HEK293 (cell line): Measurements from ENCODE around the gene TRO.

Experiments used
- CTCF ChIA-PET: fragments of 350-600 bp; formaldehyde crosslinking; extraction: SDS; loops from one replicate; lab custom pipeline; 2021; ENCODE audit warnings: antibody characterized with exemption; lab: Yijun Ruan, JAX
- POLR2A ChIA-PET: fragments of 300-600 bp; formaldehyde crosslinking; extraction: SDS; loops from one replicate; lab custom pipeline; 2020; ENCODE audit warnings: antibody characterized with exemption, inconsistent platforms; lab: Yijun Ruan, JAX
- H3K27ac ChIP-seq: fragments of 200-500 bp; sonication (Bioruptor generic); 2 replicates; pipeline ENCODE4 v1.5.1; 2014; ENCODE audit warnings: low read depth, low read length, control low read depth, inconsistent platforms; ENCODE audit errors: extremely low read depth
- H3K36me3 ChIP-seq, 2 experiments: fragments of 200-500 bp in 1 of 2; sonication (Bioruptor generic) in 1 of 2; 1 replicate in 1 of 2; 2 replicates in 1 of 2; pipeline ENCODE4 v1.5.1; 2014 to 2017; ENCODE audit warnings: inconsistent platforms in 2 of 2, low read length in 2 of 2; ENCODE audit not compliant: control insufficient read depth in 2 of 2, insufficient read depth in 1 of 2
- H3K4me1 ChIP-seq: fragments of 200-500 bp; sonication (Bioruptor generic); 2 replicates; pipeline ENCODE4 v1.5.1; 2014; ENCODE audit warnings: mild to moderate bottlenecking, low read length, inconsistent platforms; ENCODE audit not compliant: control insufficient read depth, insufficient read depth
- H3K4me3 ChIP-seq: 2 replicates; pipeline ENCODE4 v1.5.1; 2011; ENCODE audit warnings: low read depth, mild to moderate bottlenecking, control low read depth, low read length, moderate library complexity
- H3K9me3 ChIP-seq: fragments of 200-500 bp; sonication (Bioruptor generic); 2 replicates; pipeline ENCODE4 v1.5.1; 2014; ENCODE audit warnings: low read depth, low read length, inconsistent platforms; ENCODE audit not compliant: control insufficient read depth, insufficient read depth
- BCL6B ChIP-seq: fragments of 450-650 bp; formaldehyde crosslinking; IDR thresholded peaks from 2 replicates; pipeline ENCODE4 v1.5.1; 2017; ENCODE audit warnings: missing biosample characterization, missing genetic modification characterization
- CTCF ChIP-seq: fragments of 450-650 bp; formaldehyde crosslinking; IDR thresholded peaks from 2 replicates; pipeline ENCODE4 v1.5.1; 2016; ENCODE audit warnings: missing biosample characterization, missing genetic modification characterization
- EGR2 ChIP-seq: fragments of 450-650 bp; formaldehyde crosslinking; IDR thresholded peaks from 2 replicates; pipeline ENCODE4 v1.5.1; 2016; ENCODE audit warnings: low read depth, missing biosample characterization, missing genetic modification characterization
- FEZF1 ChIP-seq: fragments of 450-650 bp; formaldehyde crosslinking; IDR thresholded peaks from 2 replicates; pipeline ENCODE4 v1.5.1; 2016; ENCODE audit warnings: missing biosample characterization, missing genetic modification characterization
- OVOL3 ChIP-seq: fragments of 450-650 bp; formaldehyde crosslinking; IDR thresholded peaks from 2 replicates; pipeline ENCODE4 v1.5.1; 2016; ENCODE audit warnings: missing biosample characterization, missing genetic modification characterization
- YY1 ChIP-seq: fragments of 450-650 bp; formaldehyde crosslinking; IDR thresholded peaks from 2 replicates; pipeline ENCODE4 v1.5.1; 2018; ENCODE audit warnings: missing biosample characterization, missing genetic modification characterization
- YY2 ChIP-seq: fragments of 450-650 bp; formaldehyde crosslinking; IDR thresholded peaks from 2 replicates; pipeline ENCODE4 v1.5.1; 2016; ENCODE audit warnings: missing biosample characterization, missing genetic modification characterization
- ZBTB26 ChIP-seq: fragments of 450-650 bp; formaldehyde crosslinking; optimal IDR thresholded peaks from 2 replicates; pipeline ENCODE3; 2016; ENCODE audit warnings: missing biosample characterization, mild to moderate bottlenecking, missing genetic modification characterization
- ZFP69B ChIP-seq: fragments of 450-650 bp; formaldehyde crosslinking; IDR thresholded peaks from 2 replicates; pipeline ENCODE4 v1.5.1; 2016; ENCODE audit warnings: missing biosample characterization, missing genetic modification characterization
- ZNF146 ChIP-seq: fragments of 450-650 bp; formaldehyde crosslinking; IDR thresholded peaks from 2 replicates; pipeline ENCODE4 v1.5.1; 2016; ENCODE audit warnings: missing biosample characterization, missing genetic modification characterization
- ZNF18 ChIP-seq: fragments of 450-650 bp; formaldehyde crosslinking; IDR thresholded peaks from 2 replicates; pipeline ENCODE4 v1.5.1; 2016; ENCODE audit warnings: missing biosample characterization, missing genetic modification characterization
- ZNF266 ChIP-seq: fragments of 450-650 bp; formaldehyde crosslinking; IDR thresholded peaks from 2 replicates; pipeline ENCODE4 v1.5.1; 2016; ENCODE audit warnings: missing biosample characterization, missing genetic modification characterization, low read depth
- ZNF341 ChIP-seq: fragments of 450-650 bp; formaldehyde crosslinking; IDR thresholded peaks from 2 replicates; pipeline ENCODE4; 2016; ENCODE audit warnings: low read depth, missing biosample characterization, missing genetic modification characterization
- ZNF366 ChIP-seq: fragments of 450-650 bp; formaldehyde crosslinking; conservative IDR thresholded peaks from 2 replicates; pipeline ENCODE4 v1.5.1; 2016; ENCODE audit warnings: missing biosample characterization, missing genetic modification characterization
- ZNF37A ChIP-seq: fragments of 450-650 bp; IDR thresholded peaks from 2 replicates; pipeline ENCODE4 v1.5.1; 2018; ENCODE audit warnings: missing biosample characterization, missing genetic modification characterization
- ZNF416 ChIP-seq: fragments of 450-650 bp; formaldehyde crosslinking; IDR thresholded peaks from 2 replicates; pipeline ENCODE4 v1.5.1; 2016; ENCODE audit warnings: missing biosample characterization, missing genetic modification characterization
- ZNF423 ChIP-seq: fragments of 450-650 bp; formaldehyde crosslinking; IDR thresholded peaks from 2 replicates; pipeline ENCODE4 v1.5.1; 2016; ENCODE audit warnings: missing biosample characterization, missing genetic modification characterization
- ZNF426 ChIP-seq: fragments of 450-650 bp; formaldehyde crosslinking; IDR thresholded peaks from 2 replicates; pipeline ENCODE4 v1.5.1; 2017; ENCODE audit warnings: missing biosample characterization, missing genetic modification characterization, mild to moderate bottlenecking, inconsistent platforms, moderate library complexity
- ZNF473 ChIP-seq: fragments of 450-650 bp; formaldehyde crosslinking; IDR thresholded peaks from 2 replicates; pipeline ENCODE4 v1.5.1; 2017; ENCODE audit warnings: missing biosample characterization, missing genetic modification characterization
- ZNF514 ChIP-seq: fragments of 450-650 bp; formaldehyde crosslinking; IDR thresholded peaks from 2 replicates; pipeline ENCODE4 v1.5.1; 2016; ENCODE audit warnings: missing biosample characterization, missing genetic modification characterization
- ZNF521 ChIP-seq: fragments of 450-650 bp; formaldehyde crosslinking; IDR thresholded peaks from 2 replicates; pipeline ENCODE4 v1.5.1; 2017; ENCODE audit warnings: missing biosample characterization, mild to moderate bottlenecking, missing genetic modification characterization
- ZNF544 ChIP-seq: fragments of 450-650 bp; formaldehyde crosslinking; IDR thresholded peaks from 2 replicates; pipeline ENCODE4 v1.5.0; 2017; ENCODE audit warnings: missing biosample characterization, missing genetic modification characterization
- ZNF548 ChIP-seq: fragments of 450-650 bp; formaldehyde crosslinking; IDR thresholded peaks from 2 replicates; pipeline ENCODE4 v1.5.1; 2016; ENCODE audit warnings: missing biosample characterization, missing genetic modification characterization
- ZNF670 ChIP-seq: fragments of 450-650 bp; formaldehyde crosslinking; IDR thresholded peaks from 2 replicates; pipeline ENCODE4 v1.5.1; 2016; ENCODE audit warnings: missing biosample characterization, missing genetic modification characterization, low read depth
- ZNF701 ChIP-seq: fragments of 450-650 bp; formaldehyde crosslinking; IDR thresholded peaks from 2 replicates; pipeline ENCODE4 v1.5.1; 2016; ENCODE audit warnings: missing biosample characterization, missing genetic modification characterization
- ZNF777 ChIP-seq: fragments of 450-650 bp; formaldehyde crosslinking; IDR thresholded peaks from 2 replicates; pipeline ENCODE4 v1.5.1; 2017; ENCODE audit warnings: missing biosample characterization, missing genetic modification characterization, borderline replicate concordance
- ZNF843 ChIP-seq: fragments of 450-650 bp; formaldehyde crosslinking; IDR thresholded peaks from 2 replicates; pipeline ENCODE4 v1.5.1; 2016; ENCODE audit warnings: missing biosample characterization, missing genetic modification characterization

The TRO gene

GRCh38 chrX:54950730-54951375 lies 30.2 kb downstream of the TRO start:
- TF ChIP-seq ZNF701 (tag by site-specific recombination), result no peak
- no peak for TF ChIP-seq ZBTB26
- TF ChIP-seq YY2 (tag by site-specific recombination), result no peak
- TF ChIP-seq EGR2 (tag by site-specific recombination), result no peak
- no peak for TF ChIP-seq ZNF777 (tag by site-specific recombination)
- no peak for TF ChIP-seq ZNF416 (tag by site-specific recombination)
- no peak for TF ChIP-seq ZNF514
- TF ChIP-seq ZNF548 (tag by site-specific recombination), result no peak
- TF ChIP-seq ZNF473 (tag by site-specific recombination), result no peak
- no peak for TF ChIP-seq ZNF18 (tag by site-specific recombination)
- no peak for TF ChIP-seq BCL6B (tag by site-specific recombination)
- no peak for TF ChIP-seq ZNF266
- TF ChIP-seq ZNF366 (tag by site-specific recombination), result no peak
- H3K4me1 ChIP-seq, result no peaks in the 10 kb centered on the region
- CTCF ChIA-PET, result no interaction called here
- POLR2A ChIA-PET, result no interaction called here
- no peaks in the 10 kb centered on the region for H3K36me3 ChIP-seq
- no peaks in the 10 kb centered on the region for H3K9me3 ChIP-seq
- no peak overlapping the region for H3K4me3 ChIP-seq
- H3K27ac ChIP-seq, result no peak overlapping the region

GRCh38 chrX:54961750-54962149 lies 41.1 kb downstream of the TRO start:
- Histone ChIP-seq H3K27ac (no peak overlapping the region), H3K36me3 (no peaks in the 10 kb centered on the region), H3K4me3 (no peak overlapping the region), H3K4me1 (no peaks in the 10 kb centered on the region), H3K9me3 (no peaks in the 10 kb centered on the region)
- ChIA-PET POLR2A (no interaction called here), CTCF (interaction anchor here (0.6 to 0.7 kb wide), 3 partner anchors 32 to 1524 kb away, joined by 3 to 4 read pairs (median 3); partner anchors contain the start of gene PFKFB1)
- TF ChIP-seq OVOL3 (no peak), ZNF843 (tag by site-specific recombination) (no peak), ZNF426 (tag by site-specific recombination) (no peak), ZFP69B (tag by site-specific recombination) (no peak), ZNF521 (tag by site-specific recombination) (no peak)

GRCh38 chrX:54964766-54965497 lies 44.3 kb downstream of the TRO start:
- no peak overlapping the region for H3K27ac ChIP-seq
- ChIA-PET CTCF (no interaction called here), POLR2A (no interaction called here)
- TF ChIP-seq OVOL3, result no peak
- TF ChIP-seq ZNF341 (tag by site-specific recombination), result no peak
- TF ChIP-seq ZNF548 (tag by site-specific recombination), result no peak
- no peak for TF ChIP-seq CTCF (tag by site-specific recombination)
- no peak for TF ChIP-seq ZNF146
- no peak for TF ChIP-seq FEZF1
- no peak for TF ChIP-seq YY1 (tag by site-specific recombination)
- no peak for TF ChIP-seq ZNF521 (tag by site-specific recombination)
- no peak for TF ChIP-seq ZNF544 (tag by site-specific recombination)
- TF ChIP-seq ZNF37A (tag by site-specific recombination), result no peak
- TF ChIP-seq ZNF423, result no peak
- no peak for TF ChIP-seq ZNF670 (tag by site-specific recombination)

More at GRCh38 chrX:54964766-54965497, 44.3 kb downstream of the TRO start:
- no peaks in the 10 kb centered on the region for H3K4me1 ChIP-seq
- no peaks in the 10 kb centered on the region for H3K36me3 ChIP-seq
- H3K4me3 ChIP-seq, result no peak overlapping the region
- peaks cover 4% of the 10 kb centered on the region; the same call in 1 of the 2 replicates for H3K9me3 ChIP-seq
